ENCODE measurements around the gene NINL. TPM values are rescaled to one million over a fixed set of nuclear protein-coding genes. Genes with fewer than 3 reads are reported as not detected.

The NINL gene
- total RNA-seq, 1 experiment from 2014 or later = 7.2 TPM

DNA sequence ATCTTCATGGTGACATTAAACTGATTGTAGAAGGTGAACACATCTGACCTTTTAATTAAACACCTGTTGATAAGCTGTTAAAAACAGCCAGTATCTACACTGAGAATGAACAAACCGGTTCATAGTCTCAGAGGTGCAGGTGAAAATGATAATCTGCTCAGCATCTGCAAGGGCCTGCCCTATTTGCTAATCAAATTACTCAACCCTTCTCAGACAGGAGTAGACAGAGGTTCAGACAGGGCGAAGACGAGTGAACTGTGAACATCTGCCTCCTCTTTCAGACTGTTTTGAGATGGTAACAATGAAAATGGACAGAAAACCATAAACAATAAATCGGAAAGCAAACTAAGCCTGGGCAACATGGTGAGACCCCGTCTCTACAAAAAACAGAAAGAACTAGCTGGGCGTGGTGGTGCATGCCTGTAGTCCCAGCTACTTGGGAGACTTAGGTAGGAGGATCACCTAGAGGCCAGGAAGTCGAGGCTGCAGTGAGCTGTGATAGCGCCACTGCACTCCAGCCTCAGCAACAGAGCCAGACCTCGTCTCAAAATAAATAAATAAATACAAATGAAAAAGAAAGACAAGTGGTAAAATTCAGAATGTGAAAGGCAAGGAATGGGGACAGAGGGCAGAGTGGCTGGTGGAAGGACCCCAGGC, 55.9 kb downstream of the NINL start:
- TF ChIP-seq EZH2 (IDR thresholded peaks at IDR 0.05) (no peak), MAX (IDR thresholded peaks at IDR 0.05) (no peak), CTCF (IDR thresholded peaks at IDR 0.05 in 2 of 3, conservative IDR thresholded peaks at IDR 0.05 in 1 of 3; ENCODE audit: borderline replicate concordance in 1 of 3, insufficient read depth in 1 of 3, low read depth in 2 of 3, low read length in 2 of 3) (no peak)
- TF ChIP-seq, protein P1, sequence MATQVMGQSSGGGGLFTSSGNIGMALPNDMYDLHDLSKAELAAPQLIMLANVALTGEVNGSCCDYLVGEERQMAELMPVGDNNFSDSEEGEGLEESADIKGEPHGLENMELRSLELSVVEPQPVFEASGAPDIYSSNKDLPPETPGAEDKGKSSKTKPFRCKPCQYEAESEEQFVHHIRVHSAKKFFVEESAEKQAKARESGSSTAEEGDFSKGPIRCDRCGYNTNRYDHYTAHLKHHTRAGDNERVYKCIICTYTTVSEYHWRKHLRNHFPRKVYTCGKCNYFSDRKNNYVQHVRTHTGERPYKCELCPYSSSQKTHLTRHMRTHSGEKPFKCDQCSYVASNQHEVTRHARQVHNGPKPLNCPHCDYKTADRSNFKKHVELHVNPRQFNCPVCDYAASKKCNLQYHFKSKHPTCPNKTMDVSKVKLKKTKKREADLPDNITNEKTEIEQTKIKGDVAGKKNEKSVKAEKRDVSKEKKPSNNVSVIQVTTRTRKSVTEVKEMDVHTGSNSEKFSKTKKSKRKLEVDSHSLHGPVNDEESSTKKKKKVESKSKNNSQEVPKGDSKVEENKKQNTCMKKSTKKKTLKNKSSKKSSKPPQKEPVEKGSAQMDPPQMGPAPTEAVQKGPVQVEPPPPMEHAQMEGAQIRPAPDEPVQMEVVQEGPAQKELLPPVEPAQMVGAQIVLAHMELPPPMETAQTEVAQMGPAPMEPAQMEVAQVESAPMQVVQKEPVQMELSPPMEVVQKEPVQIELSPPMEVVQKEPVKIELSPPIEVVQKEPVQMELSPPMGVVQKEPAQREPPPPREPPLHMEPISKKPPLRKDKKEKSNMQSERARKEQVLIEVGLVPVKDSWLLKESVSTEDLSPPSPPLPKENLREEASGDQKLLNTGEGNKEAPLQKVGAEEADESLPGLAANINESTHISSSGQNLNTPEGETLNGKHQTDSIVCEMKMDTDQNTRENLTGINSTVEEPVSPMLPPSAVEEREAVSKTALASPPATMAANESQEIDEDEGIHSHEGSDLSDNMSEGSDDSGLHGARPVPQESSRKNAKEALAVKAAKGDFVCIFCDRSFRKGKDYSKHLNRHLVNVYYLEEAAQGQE (IDR thresholded peaks at IDR 0.05; ENCODE audit: low read depth) = no peak
- ChIA-PET RAD21 (ENCODE audit: low non-redundant PET in 1 of 2, low total read pairs in 2 of 2, uncharacterized antibody in 2 of 2, unreplicated experiment in 2 of 2) (no interaction called here), POLR2A (no interaction called here), CTCF (no interaction called here)
- Histone ChIP-seq H3K9me2 (ENCODE audit: insufficient read depth) (no peaks in the 10 kb centered on the region), H2AFZ (ENCODE audit: low read depth, low read length, poor library complexity, severe bottlenecking) (no peak overlapping the region), H3K79me2 (ENCODE audit: insufficient read depth, low read length) (no peaks in the 10 kb centered on the region), H3K9ac (ENCODE audit: low read length) (no peak overlapping the region), H4K20me1 (ENCODE audit: insufficient read depth) (no peaks in the 10 kb centered on the region), H3K4me1 (ENCODE audit: control insufficient read depth in 1 of 2, insufficient read depth in 2 of 2, low read length in 2 of 2) (peaks cover 0 to 17% of the 10 kb centered on the region in 2 experiments; a peak in 2 of 4 replicates), H3K36me3 (ENCODE audit: control insufficient read depth in 1 of 2, insufficient read depth in 2 of 2, low read length in 2 of 2) (no peaks in the 10 kb centered on the region), H3K4me2 (ENCODE audit: low read length) (no peak overlapping the region), H3K27me3 (ENCODE audit: insufficient read depth, low read length) (no peaks in the 10 kb centered on the region), H3K9me3 (ENCODE audit: control insufficient read depth in 1 of 2, insufficient read depth in 1 of 2, low read depth in 1 of 2, low read length in 2 of 2) (no peaks in the 10 kb centered on the region), H3K4me3 (replicated peaks in 1 of 2; ENCODE audit: low read depth in 1 of 2, low read length in 2 of 2) (no peak overlapping the region), H3K27ac (ENCODE audit: low read depth, low read length) (no peak overlapping the region)
- no peak for ATAC-seq
- no peak for DNase-seq (ENCODE audit: low read depth, low spot score)
- intact Hi-C loops (cut with micrococcal nuclease) = no loop called here
- BruUV-seq (replicated peaks) = no TSS peak
